HG03432 (cell line): ENCODE data around the gene DNAH10.
"Not testable (repeated sequence)": the region's sequence is repeated elsewhere in the genome, so short reads cannot be mapped to it uniquely, and the experiment has no call there.

ENCODE experiments used
- ATAC-seq: cut with Tn5 transposase; IDR thresholded peaks from one replicate; pipeline ENCODE4 v1.9.1; 2021; ENCODE audit warnings: mild to moderate bottlenecking, moderate library complexity; ENCODE audit not compliant: unreplicated experiment

DNAH10 gene

GRCh38 chr12:123903301-123904065 is 141.4 kb downstream of the DNAH10 start:
- no peak for ATAC-seq

DNA sequence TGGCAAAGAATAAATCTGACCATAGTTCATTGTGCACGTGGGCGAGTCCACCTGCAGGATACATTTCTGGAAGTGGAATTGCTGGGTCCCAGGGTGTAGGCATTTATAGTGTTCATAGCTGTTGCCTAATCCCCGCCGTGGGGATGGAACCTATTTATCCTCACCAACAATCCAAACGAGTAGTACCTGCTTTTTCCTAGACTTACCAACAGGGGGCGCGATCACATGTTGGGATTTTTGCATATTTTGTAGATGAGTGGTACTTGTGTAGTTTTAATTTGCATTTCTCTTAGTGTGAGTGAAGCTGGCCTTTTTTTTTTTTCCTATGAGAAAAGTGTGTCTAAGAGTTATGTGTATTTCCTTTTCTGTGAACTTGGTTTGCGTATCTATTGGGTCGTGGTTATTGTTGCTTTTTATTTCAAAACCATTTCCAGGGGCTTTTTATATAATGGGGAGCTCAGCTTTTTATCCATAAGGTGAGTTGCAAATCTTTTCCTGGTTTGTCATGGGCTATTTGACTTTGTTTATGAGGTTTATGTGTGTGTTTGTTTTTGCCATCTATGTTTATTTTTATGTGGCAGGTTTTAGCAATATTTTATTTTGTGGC is 143.3 kb downstream of the DNAH10 start:
- no peak for ATAC-seq

GRCh38 chr12:123906711-123907420 is 144.8 kb downstream of the DNAH10 start:
- ATAC-seq: no peak

- no peak for ATAC-seq
These were observed 145.8 kb downstream of the DNAH10 start for GRCh38 chr12:123907726-123908476.

GRCh38 chr12:123908884-123909725 is 147.0 kb downstream of the DNAH10 start:
- no peak for ATAC-seq

DNA sequence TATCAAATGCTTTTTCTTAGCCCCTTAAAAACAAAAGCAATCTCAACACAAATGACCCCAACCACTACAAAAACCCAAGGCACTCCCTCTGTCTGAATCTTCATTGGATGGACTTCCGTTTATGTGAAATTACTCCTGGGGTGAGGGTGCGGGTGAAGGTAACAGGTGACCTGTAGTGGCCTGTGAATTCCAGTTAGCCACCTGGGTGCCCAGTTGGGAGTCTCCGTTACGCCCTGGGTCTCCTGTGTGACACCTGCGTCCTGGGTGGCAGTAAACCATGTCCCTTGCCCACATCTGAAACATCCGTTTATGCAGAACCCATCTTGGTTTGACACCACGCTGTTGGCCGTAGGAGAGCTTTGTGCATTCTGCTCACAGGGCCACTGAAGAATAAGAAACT is 148.0 kb downstream of the DNAH10 start:
- no peak for ATAC-seq

- ATAC-seq: no peak
These were observed 148.7 kb downstream of the DNAH10 start for GRCh38 chr12:123910761-123911193.

DNA sequence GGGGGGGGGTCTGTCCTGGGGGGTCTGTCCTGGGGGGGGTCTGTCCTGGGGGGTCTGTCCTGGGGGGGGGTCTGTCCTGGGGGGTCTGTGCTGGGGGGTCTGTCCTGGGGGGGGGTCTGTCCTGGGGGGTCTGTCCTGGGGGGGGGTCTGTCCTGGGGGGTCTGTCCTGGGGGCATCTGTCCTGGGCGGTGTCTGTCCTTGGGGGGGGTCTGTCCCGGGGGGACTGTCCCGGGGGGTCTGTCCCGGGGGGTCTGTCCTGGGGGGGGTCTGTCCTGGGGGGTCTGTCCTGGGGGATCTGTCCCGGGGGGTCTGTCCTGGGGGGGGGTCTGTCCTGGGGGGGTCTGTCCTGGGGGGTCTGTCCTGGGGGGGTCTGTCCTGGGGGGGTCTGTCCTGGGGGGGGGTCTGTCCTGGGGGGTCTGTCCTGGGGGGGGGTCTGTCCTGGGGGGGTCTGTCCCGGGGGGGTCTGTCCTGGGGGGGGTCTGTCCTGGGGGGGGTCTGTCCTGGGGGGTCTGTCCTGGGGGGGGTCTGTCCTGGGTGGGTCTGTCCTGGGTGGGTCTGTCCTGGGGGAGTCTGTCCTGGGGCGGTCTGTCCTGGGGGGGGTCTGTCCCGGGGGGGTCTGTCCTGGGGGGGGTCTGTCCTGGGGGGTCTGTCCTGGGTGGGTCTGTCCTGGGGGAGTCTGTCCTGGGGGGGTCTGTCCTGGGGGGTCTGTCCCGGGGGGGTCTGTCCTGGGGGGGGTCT is 149.7 kb downstream of the DNAH10 start:
- ATAC-seq: not testable (repeated sequence)

GRCh38 chr12:123912415-123913380 is 150.6 kb downstream of the DNAH10 start:
- ATAC-seq: no peak

GRCh38 chr12:123914726-123915333 is 152.7 kb downstream of the DNAH10 start:
- ATAC-seq: no peak

- ATAC-seq: no peak
These were observed 154.6 kb downstream of the DNAH10 start for GRCh38 chr12:123916729-123917128.

DNA sequence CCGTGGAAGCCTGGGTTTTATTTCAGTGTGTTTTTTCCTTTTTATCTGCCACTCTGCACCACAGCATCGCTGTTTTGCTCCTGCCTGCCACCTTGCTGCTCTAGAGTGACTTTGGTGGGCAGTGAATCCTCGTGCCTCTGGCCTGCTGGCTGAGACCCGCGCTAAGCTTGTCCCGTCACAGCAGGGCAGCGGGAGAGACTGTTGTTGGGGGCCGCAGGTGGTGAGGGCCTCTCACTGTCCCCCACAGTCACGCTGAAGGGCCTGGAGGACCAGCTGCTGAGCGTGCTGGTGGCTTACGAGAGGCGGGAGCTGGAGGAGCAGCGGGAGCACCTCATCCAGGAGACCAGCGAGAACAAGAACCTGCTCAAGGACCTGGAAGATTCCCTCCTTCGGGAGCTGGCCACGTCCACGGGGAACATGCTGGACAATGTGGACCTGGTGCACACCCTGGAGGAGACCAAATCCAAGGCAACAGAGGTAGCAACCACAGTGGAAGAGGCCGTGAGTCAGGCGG is 155.3 kb downstream of the DNAH10 start:
- ATAC-seq: no peak

GRCh38 chr12:123919980-123920360 is 157.9 kb downstream of the DNAH10 start:
- no peak for ATAC-seq

- ATAC-seq: no peak
These were observed 160.9 kb downstream of the DNAH10 start for GRCh38 chr12:123923038-123923437.

- no peak for ATAC-seq
These were observed 161.8 kb downstream of the DNAH10 start for GRCh38 chr12:123923927-123924326.

DNA sequence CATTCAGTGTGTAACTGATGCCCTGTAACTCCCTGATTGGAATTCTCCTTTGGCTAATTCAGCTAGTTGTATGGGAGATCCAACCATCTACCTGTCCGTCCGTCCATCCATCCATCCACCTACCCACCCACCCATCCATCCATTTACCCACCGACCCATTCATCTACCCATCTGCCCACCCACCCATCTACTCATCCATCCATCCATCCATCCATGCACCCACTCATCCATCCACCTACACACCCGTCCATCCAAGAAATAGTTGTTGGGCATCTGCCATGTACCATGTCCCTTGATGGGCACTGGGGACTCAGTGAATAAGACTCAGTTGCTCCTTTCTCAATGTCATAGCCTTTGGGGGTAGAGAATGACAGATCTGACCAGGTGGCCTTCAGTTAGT is 162.4 kb downstream of the DNAH10 start:
- no peak for ATAC-seq

DNA sequence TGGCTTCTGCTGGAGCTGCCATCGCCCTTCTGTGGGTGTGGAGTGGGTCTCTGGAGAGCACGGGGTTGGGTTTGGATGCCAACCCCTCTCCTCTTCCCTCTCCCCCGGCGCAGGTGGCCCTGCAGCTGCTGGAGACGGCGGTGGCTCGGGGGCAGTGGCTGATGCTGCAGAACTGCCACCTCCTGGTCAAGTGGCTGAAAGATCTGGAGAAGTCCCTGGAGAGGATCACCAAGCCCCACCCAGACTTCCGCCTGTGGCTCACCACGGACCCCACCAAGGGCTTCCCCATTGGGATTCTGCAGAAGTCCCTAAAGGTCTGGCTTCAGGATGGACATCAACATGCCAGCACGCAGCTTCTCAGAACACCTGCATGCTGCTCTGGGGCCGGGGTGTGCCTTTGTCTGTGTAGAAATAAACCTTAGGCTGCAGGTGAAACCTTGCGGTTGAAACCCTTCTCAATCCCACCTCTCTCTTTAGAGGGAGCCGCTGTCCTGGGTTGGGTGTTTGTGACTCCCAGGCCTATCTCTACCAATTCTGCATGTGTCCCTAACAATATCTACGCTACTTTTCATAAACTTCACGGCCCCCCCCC is 166.3 kb downstream of the DNAH10 start:
- no peak for ATAC-seq
